ENCODE results near the gene LIN9. TPM values are rescaled to one million over a fixed set of nuclear protein-coding genes. Genes with fewer than 3 reads are reported as not detected.
A peak's percentile ranks its signal among the peaks of the same experiment; 100 is the strongest.

LIN9 gene
- total and polyA plus RNA-seq, 2 of the 13 experiments (the other 11 are each of a cell fraction or from before 2014, with no cell fraction given): 3.0 to 10.0 TPM

- TF ChIP-seq TRIM22 (IDR thresholded peaks at IDR 0.05) (no peak), ZNF775 (CRISPR knock-in tag; IDR thresholded peaks at IDR 0.05; ENCODE audit: borderline replicate concordance) (no peak), ZBED4 (CRISPR knock-in tag; IDR thresholded peaks at IDR 0.05; ENCODE audit: borderline replicate concordance) (no peak), KLF9 (CRISPR knock-in tag; IDR thresholded peaks at IDR 0.05; ENCODE audit: low read depth) (no peak), ZFP41 (CRISPR knock-in tag; IDR thresholded peaks at IDR 0.05; ENCODE audit: borderline replicate concordance) (no peak), ZNF513 (CRISPR knock-in tag; conservative IDR thresholded peaks at IDR 0.05) (no peak), ZBTB3 (CRISPR knock-in tag; IDR thresholded peaks at IDR 0.05; ENCODE audit: borderline replicate concordance, low read depth) (no peak; the same call in 1 of the 2 replicates), RXRB (CRISPR knock-in tag; IDR thresholded peaks at IDR 0.05; ENCODE audit: borderline replicate concordance) (no peak), GRHL1 (CRISPR knock-in tag; conservative IDR thresholded peaks at IDR 0.05) (no peak; the same call in 1 of the 2 replicates), NR2F1 (CRISPR knock-in tag; IDR thresholded peaks at IDR 0.05) (no peak), ZNF800 (CRISPR knock-in tag; IDR thresholded peaks at IDR 0.05) (no peak), ZNF574 (CRISPR knock-in tag; IDR thresholded peaks at IDR 0.05) (peak; percentile 87), ZNF550 (CRISPR knock-in tag; IDR thresholded peaks at IDR 0.05; ENCODE audit: borderline replicate concordance) (no peak)
Observed at GRCh38 chr1:226308723-226309397, at the start of gene LIN9 (continued).
